ENCODE measurements around the gene SUN1. TPM values are rescaled to one million over a fixed set of nuclear protein-coding genes. Genes with fewer than 3 reads are reported as not detected.

The SUN1 gene
- total RNA-seq, 1 experiment from 2014 or later = 130 TPM

GRCh38 chr7:875051-875450 lies 42.8 kb downstream of the SUN1 start:
- DNase-seq (ENCODE audit: low read depth) = no peak

- DNase-seq (ENCODE audit: low read depth) = no peak
Measured at GRCh38 chr7:875476-876076, 43.3 kb downstream of the SUN1 start.

GRCh38 chr7:876077-876971 lies 44.0 kb downstream of the SUN1 start, which contains the start of gene GET4:
Gene GET4, plus strand, starts transcription at chr7:876554. Its CDS starts 92 bp downstream, at chr7:876646.
- peak; percentile 85 for DNase-seq (ENCODE audit: low read depth)

- peak; percentile 36 for DNase-seq (ENCODE audit: low read depth)
Measured at GRCh38 chr7:876972-877311, 44.7 kb downstream of the SUN1 start.

- no peak for DNase-seq (ENCODE audit: low read depth)
Measured at GRCh38 chr7:877312-878232, 45.3 kb downstream of the SUN1 start.

- no peak for DNase-seq (ENCODE audit: low read depth)
Measured at GRCh38 chr7:879093-879492, 46.8 kb downstream of the SUN1 start.

- no peak for DNase-seq (ENCODE audit: low read depth)
Measured at GRCh38 chr7:879706-880105, 47.4 kb downstream of the SUN1 start.

GRCh38 chr7:880450-880849 lies 48.2 kb downstream of the SUN1 start:
- no peak for DNase-seq (ENCODE audit: low read depth)

GRCh38 chr7:881441-882234 lies 49.4 kb downstream of the SUN1 start:
- DNase-seq (ENCODE audit: low read depth) = no peak

- no peak for DNase-seq (ENCODE audit: low read depth)
Measured at GRCh38 chr7:882336-883035, 50.2 kb downstream of the SUN1 start.

GRCh38 chr7:883055-884021 lies 51.1 kb downstream of the SUN1 start:
- DNase-seq (ENCODE audit: low read depth) = no peak

GRCh38 chr7:884191-885003 lies 52.1 kb downstream of the SUN1 start:
- DNase-seq (ENCODE audit: low read depth) = no peak

- DNase-seq (ENCODE audit: low read depth) = no peak
Measured at GRCh38 chr7:885261-885892, 53.1 kb downstream of the SUN1 start.

- DNase-seq (ENCODE audit: low read depth) = no peak
Measured at GRCh38 chr7:885893-886625, 53.8 kb downstream of the SUN1 start.

- no peak for DNase-seq (ENCODE audit: low read depth)
Measured at GRCh38 chr7:886626-887487, 54.6 kb downstream of the SUN1 start.

- DNase-seq (ENCODE audit: low read depth) = no peak
Measured at GRCh38 chr7:887488-887820, 55.2 kb downstream of the SUN1 start.
